Ecto neural progenitor cell (in vitro differentiated cells): ENCODE measurements around the gene SP2.

Source experiments
- DNase-seq: peaks from one replicate; pipeline ENCODE4 v3.0.0-alpha.2; 2018; ENCODE audit warnings: low spot score

The SP2 gene

GRCh38 chr17:47973541-47973940 is 77.5 kb downstream of the SP2 start:
- DNase-seq, result no peak

- DNase-seq, result no peak
These were observed 79.3 kb downstream of the SP2 start for GRCh38 chr17:47975189-47975822.

GRCh38 chr17:47975823-47976205 is 79.8 kb downstream of the SP2 start:
- no peak for DNase-seq

GRCh38 chr17:47978324-47978723 is 82.3 kb downstream of the SP2 start:
- peak; percentile 89 for DNase-seq
